ENCODE results near the gene NPAS3.

DNA sequence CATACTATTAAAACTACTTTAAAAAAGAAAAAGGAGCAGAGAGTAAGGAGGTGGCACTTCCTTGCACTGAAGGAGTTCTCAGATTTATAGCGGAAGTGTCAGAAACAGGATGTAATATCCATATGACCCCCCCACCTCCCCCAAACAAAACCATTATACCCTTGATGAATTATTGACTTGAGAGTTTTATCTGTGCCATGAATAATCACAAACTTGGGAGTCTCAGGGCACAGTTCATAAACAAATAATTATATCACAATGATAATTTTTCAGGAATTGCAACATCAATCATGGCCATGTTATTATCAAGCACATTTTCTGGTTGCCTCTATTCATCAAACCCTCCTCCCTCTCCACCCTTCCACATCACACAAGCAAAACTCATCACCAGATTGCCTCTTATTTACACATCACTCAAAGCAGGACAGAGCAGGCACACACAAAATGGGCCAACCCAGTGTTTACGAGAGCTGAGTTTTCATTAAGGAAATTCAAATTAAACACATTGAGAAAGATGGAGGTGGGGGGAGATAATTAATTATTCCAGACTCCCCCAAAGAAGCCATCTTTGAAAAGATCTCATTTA lies 870.8 kb downstream of the NPAS3 start:
- TF ChIP-seq, protein P1, sequence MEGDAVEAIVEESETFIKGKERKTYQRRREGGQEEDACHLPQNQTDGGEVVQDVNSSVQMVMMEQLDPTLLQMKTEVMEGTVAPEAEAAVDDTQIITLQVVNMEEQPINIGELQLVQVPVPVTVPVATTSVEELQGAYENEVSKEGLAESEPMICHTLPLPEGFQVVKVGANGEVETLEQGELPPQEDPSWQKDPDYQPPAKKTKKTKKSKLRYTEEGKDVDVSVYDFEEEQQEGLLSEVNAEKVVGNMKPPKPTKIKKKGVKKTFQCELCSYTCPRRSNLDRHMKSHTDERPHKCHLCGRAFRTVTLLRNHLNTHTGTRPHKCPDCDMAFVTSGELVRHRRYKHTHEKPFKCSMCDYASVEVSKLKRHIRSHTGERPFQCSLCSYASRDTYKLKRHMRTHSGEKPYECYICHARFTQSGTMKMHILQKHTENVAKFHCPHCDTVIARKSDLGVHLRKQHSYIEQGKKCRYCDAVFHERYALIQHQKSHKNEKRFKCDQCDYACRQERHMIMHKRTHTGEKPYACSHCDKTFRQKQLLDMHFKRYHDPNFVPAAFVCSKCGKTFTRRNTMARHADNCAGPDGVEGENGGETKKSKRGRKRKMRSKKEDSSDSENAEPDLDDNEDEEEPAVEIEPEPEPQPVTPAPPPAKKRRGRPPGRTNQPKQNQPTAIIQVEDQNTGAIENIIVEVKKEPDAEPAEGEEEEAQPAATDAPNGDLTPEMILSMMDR (IDR thresholded peaks at IDR 0.05): no peak
- TF ChIP-seq POLR2A (IDR thresholded peaks at IDR 0.05): no peak
